HEK293 (cell line): ENCODE results near the gene HSD17B14.

Experiments
- CTCF ChIA-PET: fragments of 350-600 bp; formaldehyde crosslinking; extraction: SDS; loops from one replicate; lab custom pipeline; 2021; ENCODE audit warnings: antibody characterized with exemption; lab: Yijun Ruan, JAX
- POLR2A ChIA-PET: fragments of 300-600 bp; formaldehyde crosslinking; extraction: SDS; loops from one replicate; lab custom pipeline; 2020; ENCODE audit warnings: antibody characterized with exemption, inconsistent platforms; lab: Yijun Ruan, JAX
- H3K27ac ChIP-seq: fragments of 200-500 bp; sonication (Bioruptor generic); 2 replicates; pipeline ENCODE4 v1.5.1; 2014; ENCODE audit warnings: low read depth, low read length, control low read depth, inconsistent platforms; ENCODE audit errors: extremely low read depth
- H3K36me3 ChIP-seq, 2 experiments: fragments of 200-500 bp in 1 of 2; sonication (Bioruptor generic) in 1 of 2; 1 replicate in 1 of 2; 2 replicates in 1 of 2; pipeline ENCODE4 v1.5.1; 2014 to 2017; ENCODE audit warnings: inconsistent platforms in 2 of 2, low read length in 2 of 2; ENCODE audit not compliant: control insufficient read depth in 2 of 2, insufficient read depth in 1 of 2
- H3K4me1 ChIP-seq: fragments of 200-500 bp; sonication (Bioruptor generic); 2 replicates; pipeline ENCODE4 v1.5.1; 2014; ENCODE audit warnings: mild to moderate bottlenecking, low read length, inconsistent platforms; ENCODE audit not compliant: control insufficient read depth, insufficient read depth
- H3K4me3 ChIP-seq: 2 replicates; pipeline ENCODE4 v1.5.1; 2011; ENCODE audit warnings: low read depth, mild to moderate bottlenecking, control low read depth, low read length, moderate library complexity
- H3K9me3 ChIP-seq: fragments of 200-500 bp; sonication (Bioruptor generic); 2 replicates; pipeline ENCODE4 v1.5.1; 2014; ENCODE audit warnings: low read depth, low read length, inconsistent platforms; ENCODE audit not compliant: control insufficient read depth, insufficient read depth
- GFI1B ChIP-seq: fragments of 450-650 bp; formaldehyde crosslinking; IDR thresholded peaks from 2 replicates; pipeline ENCODE4 v1.5.1; 2016; ENCODE audit warnings: missing biosample characterization, missing genetic modification characterization
- KLF9 ChIP-seq: fragments of 450-650 bp; formaldehyde crosslinking; IDR thresholded peaks from 2 replicates; pipeline ENCODE4 v1.5.1; 2016; ENCODE audit warnings: missing biosample characterization, missing genetic modification characterization, low read depth
- SETDB1 ChIP-seq: IDR thresholded peaks from one replicate; pipeline ENCODE4 v1.6.1; 2017; ENCODE audit warnings: mild to moderate bottlenecking, low read length, moderate library complexity, mixed read lengths; ENCODE audit not compliant: insufficient read length
- WT1 ChIP-seq: fragments of 450-650 bp; formaldehyde crosslinking; IDR thresholded peaks from 2 replicates; pipeline ENCODE4 v1.5.1; 2016; ENCODE audit warnings: missing biosample characterization, missing genetic modification characterization
- YY1 ChIP-seq: fragments of 450-650 bp; formaldehyde crosslinking; IDR thresholded peaks from 2 replicates; pipeline ENCODE4 v1.5.1; 2018; ENCODE audit warnings: missing biosample characterization, missing genetic modification characterization
- ZBTB11 ChIP-seq: fragments of 450-650 bp; formaldehyde crosslinking; conservative IDR thresholded peaks from 2 replicates; pipeline ENCODE4 v1.5.1; 2016; ENCODE audit warnings: low read depth, missing biosample characterization, missing genetic modification characterization
- ZBTB49 ChIP-seq: fragments of 450-650 bp; formaldehyde crosslinking; IDR thresholded peaks from 2 replicates; pipeline ENCODE4 v1.5.1; 2016; ENCODE audit warnings: missing biosample characterization, missing genetic modification characterization, low read depth
- ZFHX2 ChIP-seq: fragments of 450-650 bp; formaldehyde crosslinking; conservative IDR thresholded peaks from 2 replicates; pipeline ENCODE4 v1.5.1; 2016; ENCODE audit warnings: missing biosample characterization, missing genetic modification characterization
- ZFP3 ChIP-seq: fragments of 450-650 bp; formaldehyde crosslinking; IDR thresholded peaks from 2 replicates; pipeline ENCODE4 v1.5.1; 2016; ENCODE audit warnings: low read depth, missing biosample characterization, missing genetic modification characterization
- ZNF155 ChIP-seq: fragments of 450-650 bp; formaldehyde crosslinking; IDR thresholded peaks from 2 replicates; pipeline ENCODE4 v1.5.1; 2016; ENCODE audit warnings: missing biosample characterization, missing genetic modification characterization
- ZNF16 ChIP-seq: fragments of 450-650 bp; formaldehyde crosslinking; IDR thresholded peaks from 2 replicates; pipeline ENCODE4 v1.5.1; 2016; ENCODE audit warnings: low read depth, missing biosample characterization, missing genetic modification characterization
- ZNF169 ChIP-seq: fragments of 450-650 bp; formaldehyde crosslinking; IDR thresholded peaks from 2 replicates; pipeline ENCODE4 v1.5.1; 2016; ENCODE audit warnings: missing biosample characterization, missing genetic modification characterization
- ZNF214 ChIP-seq: fragments of 450-650 bp; formaldehyde crosslinking; IDR thresholded peaks from 2 replicates; pipeline ENCODE4 v1.5.1; 2017; ENCODE audit warnings: missing biosample characterization, mild to moderate bottlenecking, missing genetic modification characterization, borderline replicate concordance
- ZNF248 ChIP-seq: fragments of 450-650 bp; formaldehyde crosslinking; IDR thresholded peaks from 2 replicates; pipeline ENCODE4 v1.5.1; 2017; ENCODE audit warnings: missing biosample characterization, missing genetic modification characterization
- ZNF362 ChIP-seq: fragments of 450-650 bp; formaldehyde crosslinking; IDR thresholded peaks from 2 replicates; pipeline ENCODE4 v1.5.1; 2016; ENCODE audit warnings: missing biosample characterization, missing genetic modification characterization
- ZNF560 ChIP-seq: fragments of 450-650 bp; formaldehyde crosslinking; IDR thresholded peaks from 2 replicates; pipeline ENCODE4 v1.5.1; 2017; ENCODE audit warnings: missing biosample characterization, missing genetic modification characterization, borderline replicate concordance
- ZNF596 ChIP-seq: fragments of 450-650 bp; IDR thresholded peaks from 2 replicates; pipeline ENCODE4 v1.5.0; 2018; ENCODE audit warnings: missing biosample characterization, mild to moderate bottlenecking, missing genetic modification characterization, moderate library complexity
- ZNF610 ChIP-seq: fragments of 450-650 bp; formaldehyde crosslinking; IDR thresholded peaks from 2 replicates; pipeline ENCODE4 v1.5.1; 2016; ENCODE audit warnings: missing biosample characterization, missing genetic modification characterization, borderline replicate concordance
- ZNF623 ChIP-seq: fragments of 450-650 bp; formaldehyde crosslinking; IDR thresholded peaks from 2 replicates; pipeline ENCODE4 v1.5.1; 2016; ENCODE audit warnings: missing biosample characterization, missing genetic modification characterization
- ZNF76 ChIP-seq: fragments of 450-650 bp; formaldehyde crosslinking; IDR thresholded peaks from 2 replicates; pipeline ENCODE4; 2016; ENCODE audit warnings: low read depth, missing biosample characterization, missing genetic modification characterization, borderline replicate concordance
- ZNF768 ChIP-seq: fragments of 450-650 bp; formaldehyde crosslinking; IDR thresholded peaks from 2 replicates; pipeline ENCODE4 v1.5.1; 2018; ENCODE audit warnings: missing biosample characterization, mild to moderate bottlenecking, missing genetic modification characterization

Gene HSD17B14

GRCh38 chr19:48836089-48837017 lies at the start of gene HSD17B14 (continued):
- TF ChIP-seq ZNF362 (no peak), GFI1B (tag by site-specific recombination) (no peak), ZNF610 (no peak), ZNF214 (tag by site-specific recombination) (no peak), ZNF623 (tag by site-specific recombination) (no peak), ZBTB11 (tag by site-specific recombination) (no peak), ZNF596 (no peak), ZNF169 (tag by site-specific recombination) (no peak)

GRCh38 chr19:48883726-48884125 lies 47.4 kb upstream of the HSD17B14 start:
- ChIA-PET CTCF (interaction anchor here (1.6 kb wide), 1 partner anchor 41 kb away, joined by 3 read pairs; no protein-coding TSS in a partner anchor), POLR2A (no interaction called here)
- Histone ChIP-seq H3K27ac (no peak overlapping the region), H3K9me3 (no peaks in the 10 kb centered on the region), H3K36me3 (no peaks in the 10 kb centered on the region), H3K4me1 (no peaks in the 10 kb centered on the region), H3K4me3 (no peak overlapping the region)
- no peak for TF ChIP-seq ZNF16 (tag by site-specific recombination)
- no peak for TF ChIP-seq KLF9 (tag by site-specific recombination)
- TF ChIP-seq ZBTB49 (tag by site-specific recombination): no peak

- Histone ChIP-seq H3K4me1 (no peaks in the 10 kb centered on the region), H3K9me3 (no peaks in the 10 kb centered on the region), H3K27ac (no peak overlapping the region), H3K4me3 (no peak overlapping the region), H3K36me3 (no peaks in the 10 kb centered on the region)
- ChIA-PET POLR2A (interaction anchor here (1.0 to 1.8 kb wide), 2 partner anchors 10 to 80 kb away, joined by 3 to 5 read pairs; partner anchors contain the start of gene PPP1R15A), CTCF (interaction anchor here (1.3 to 4.1 kb wide), 2 partner anchors 40 to 88 kb away, joined by 3 to 22 read pairs; no protein-coding TSS in a partner anchor)
- peak; percentile 94 for TF ChIP-seq ZNF76 (tag by site-specific recombination)
- TF ChIP-seq ZFHX2 (tag by site-specific recombination): no peak
- TF ChIP-seq SETDB1: peak; percentile 33
- no peak for TF ChIP-seq ZNF560 (tag by site-specific recombination)
- TF ChIP-seq YY1 (tag by site-specific recombination): peak; percentile 68; the same call in 1 of the 2 replicates
- TF ChIP-seq ZNF155 (tag by site-specific recombination): no peak
- no peak for TF ChIP-seq WT1 (tag by site-specific recombination)
- no peak for TF ChIP-seq ZNF768
- TF ChIP-seq ZNF248: no peak
- no peak for TF ChIP-seq ZFP3 (tag by site-specific recombination)
Measured at GRCh38 chr19:48881741-48882657, 45.7 kb upstream of the HSD17B14 start.
